ENCODE results near the gene RGS12.

- TF ChIP-seq EZH2 (IDR thresholded peaks at IDR 0.05; ENCODE audit: borderline replicate concordance, low read length) (no peak), CTCF (IDR thresholded peaks at IDR 0.05; ENCODE audit: low read length) (no peak)
These were observed 1.8 kb downstream of the RGS12 start for GRCh38 chr4:3294401-3295241.

Data from OCI-LY1 (cell line).